ENCODE results near the gene MBD4. TPM values are rescaled to one million over a fixed set of nuclear protein-coding genes. Genes with fewer than 3 reads are reported as not detected.

The MBD4 gene
- total and polyA plus RNA-seq, 11 donors = 10.8 to 42.3 (median 20.6) TPM

DNA sequence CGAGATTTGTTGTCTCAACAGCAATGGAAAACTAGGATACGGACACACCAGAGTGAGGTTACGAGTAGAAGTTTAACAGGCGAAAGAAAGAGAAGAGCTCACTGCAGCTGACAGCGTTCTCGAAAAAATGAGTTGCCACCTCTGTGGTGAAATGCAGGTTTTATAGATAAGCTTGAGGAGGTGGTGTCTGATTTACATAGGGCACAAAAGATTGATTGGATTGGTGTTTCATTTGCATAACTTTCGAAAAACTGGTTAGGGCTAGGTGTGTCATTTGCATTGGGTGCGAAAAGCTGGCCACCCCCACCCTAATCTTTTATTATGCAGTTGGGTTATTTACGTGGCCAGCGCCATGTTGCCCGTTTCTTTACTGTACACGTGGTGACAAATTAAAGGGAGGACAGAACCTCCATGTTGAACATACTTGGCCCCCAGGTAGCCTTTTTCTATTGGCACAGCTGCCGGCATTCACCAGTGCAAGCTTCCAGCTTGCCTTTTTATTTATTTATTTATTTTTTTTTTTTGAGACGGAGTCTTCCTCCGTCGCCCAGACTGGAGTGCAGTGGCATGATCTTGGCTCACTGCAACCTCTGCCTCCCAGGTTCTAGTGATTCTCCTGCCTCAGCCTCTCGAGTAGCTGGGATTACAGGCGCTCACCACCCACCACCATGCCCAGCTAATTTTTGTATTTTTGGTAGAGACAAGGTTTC, 8.6 kb upstream of the MBD4 start:
- Histone ChIP-seq H3K27me3 (no peaks in the 10 kb centered on the region), H3K36me3 (peaks cover 0 to 25% (median 15%) of the 10 kb centered on the region in 9 donors), H3K4me3 (no peak overlapping the region), H3K9me3 (no peaks in the 10 kb centered on the region), H3K4me1 (peaks cover 0 to 35% (median 8%) of the 10 kb centered on the region in 12 donors), H3K27ac (no peak overlapping the region)
- DNase-seq (no peak), ATAC-seq (no peak)
- WGBS, 4 donors = 93 to 94% (median 94%) methylated on average over 18 of the region's 18 CpGs
- TF ChIP-seq, protein P1, sequence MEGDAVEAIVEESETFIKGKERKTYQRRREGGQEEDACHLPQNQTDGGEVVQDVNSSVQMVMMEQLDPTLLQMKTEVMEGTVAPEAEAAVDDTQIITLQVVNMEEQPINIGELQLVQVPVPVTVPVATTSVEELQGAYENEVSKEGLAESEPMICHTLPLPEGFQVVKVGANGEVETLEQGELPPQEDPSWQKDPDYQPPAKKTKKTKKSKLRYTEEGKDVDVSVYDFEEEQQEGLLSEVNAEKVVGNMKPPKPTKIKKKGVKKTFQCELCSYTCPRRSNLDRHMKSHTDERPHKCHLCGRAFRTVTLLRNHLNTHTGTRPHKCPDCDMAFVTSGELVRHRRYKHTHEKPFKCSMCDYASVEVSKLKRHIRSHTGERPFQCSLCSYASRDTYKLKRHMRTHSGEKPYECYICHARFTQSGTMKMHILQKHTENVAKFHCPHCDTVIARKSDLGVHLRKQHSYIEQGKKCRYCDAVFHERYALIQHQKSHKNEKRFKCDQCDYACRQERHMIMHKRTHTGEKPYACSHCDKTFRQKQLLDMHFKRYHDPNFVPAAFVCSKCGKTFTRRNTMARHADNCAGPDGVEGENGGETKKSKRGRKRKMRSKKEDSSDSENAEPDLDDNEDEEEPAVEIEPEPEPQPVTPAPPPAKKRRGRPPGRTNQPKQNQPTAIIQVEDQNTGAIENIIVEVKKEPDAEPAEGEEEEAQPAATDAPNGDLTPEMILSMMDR (IDR thresholded peaks at IDR 0.05) = no peak
- TF ChIP-seq POLR2A (IDR thresholded peaks at IDR 0.05) = no peak
- intact Hi-C loops (cut with DNase I) = no loop called here

DNA sequence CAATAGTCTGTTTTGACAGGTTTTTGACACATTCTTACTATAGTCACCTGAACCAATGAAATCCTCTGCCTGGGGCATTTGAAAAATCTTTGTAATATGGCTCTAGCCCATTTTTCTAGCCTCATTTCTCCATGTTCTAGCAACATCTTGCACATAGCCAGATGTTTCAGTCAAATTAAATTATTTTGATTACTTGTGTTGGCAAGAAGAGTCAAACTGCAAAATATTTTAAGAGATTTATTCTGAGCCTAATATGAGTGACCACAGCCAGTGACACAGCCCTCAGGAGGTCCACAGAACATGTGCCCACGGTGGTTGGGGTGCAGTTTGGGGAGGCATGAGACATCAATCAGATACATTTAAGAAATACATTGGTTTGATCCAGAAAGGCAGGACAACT, 7.2 kb upstream of the MBD4 start:
- ATAC-seq (no peak), DNase-seq (no peak)
- H3K27me3 ChIP-seq = no peaks in the 10 kb centered on the region
- H3K4me1 ChIP-seq = peaks cover 0 to 49% (median 22%) of the 10 kb centered on the region in 12 donors
- H3K36me3 ChIP-seq = peaks cover 0 to 11% (median 2%) of the 10 kb centered on the region in 9 donors
- 65 to 77% (median 74%) methylated on average over 1 of the region's 1 CpG for WGBS, 4 donors
- H3K4me3 ChIP-seq = peak overlapping the region in 1 of 12 donors; percentile 2
- TF ChIP-seq POLR2A (IDR thresholded peaks at IDR 0.05) = no peak
- TF ChIP-seq, protein P1 (IDR thresholded peaks at IDR 0.05) = no peak
- intact Hi-C loops (cut with DNase I) = no loop called here
- H3K9me3 ChIP-seq = no peaks in the 10 kb centered on the region
- no peak overlapping the region for H3K27ac ChIP-seq

DNA sequence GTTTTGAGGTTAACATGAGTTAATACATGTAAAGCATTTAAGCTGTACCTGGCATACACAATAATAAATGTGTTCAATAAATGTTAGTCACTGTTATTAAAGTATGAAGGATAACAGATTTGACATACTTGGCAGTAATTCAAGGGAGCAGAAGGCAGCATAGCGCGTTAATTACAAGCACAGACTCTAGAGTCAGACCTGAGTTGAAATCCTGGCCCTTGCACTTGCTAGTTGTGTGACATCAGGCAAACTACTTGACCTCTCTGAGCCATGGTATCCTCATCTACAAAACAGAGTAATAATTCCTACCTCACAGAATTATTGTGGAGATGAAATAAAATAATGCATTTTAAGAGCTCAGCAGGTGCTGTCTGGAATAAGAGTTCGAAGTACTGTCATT, 5.7 kb upstream of the MBD4 start:
- no peak for ATAC-seq
- no peak for DNase-seq
- WGBS, 4 donors = 74 to 90% (median 78%) methylated on average over 3 of the region's 3 CpGs
- TF ChIP-seq POLR2A (IDR thresholded peaks at IDR 0.05) = no peak
- TF ChIP-seq, protein P1 (IDR thresholded peaks at IDR 0.05) = no peak
- H3K4me1 ChIP-seq = peaks cover 5 to 63% (median 36%) of the 10 kb centered on the region in 12 donors
- H3K27me3 ChIP-seq = no peaks in the 10 kb centered on the region
- H3K4me3 ChIP-seq = no peak overlapping the region
- H3K27ac ChIP-seq = no peak overlapping the region
- H3K9me3 ChIP-seq = no peaks in the 10 kb centered on the region
- H3K36me3 ChIP-seq = no peaks in the 10 kb centered on the region
- intact Hi-C loops (cut with DNase I) = no loop called here

DNA sequence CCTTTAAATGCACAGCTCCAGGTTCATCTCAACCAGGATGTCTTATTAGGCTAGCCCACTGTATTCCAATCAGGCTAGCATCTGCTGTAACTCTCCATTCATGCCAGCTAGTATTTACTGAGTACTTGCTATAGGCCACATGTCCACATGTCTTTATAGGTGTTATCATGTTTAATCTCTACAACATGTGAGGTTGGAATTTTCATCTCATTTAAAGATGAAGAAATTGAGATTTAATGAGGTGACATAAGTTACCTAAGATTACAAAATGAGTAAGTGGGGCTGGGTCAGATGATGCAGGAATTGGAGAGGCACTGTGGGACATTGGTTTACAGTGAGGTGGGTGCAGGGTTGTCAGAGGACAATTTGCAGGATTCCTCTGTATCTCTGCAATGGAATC, 3.2 kb upstream of the MBD4 start:
- TF ChIP-seq POLR2A (IDR thresholded peaks at IDR 0.05) = no peak
- TF ChIP-seq, protein P1 (IDR thresholded peaks at IDR 0.05) = no peak
- ATAC-seq = no peak
- peak overlapping the region in 11 of 12 donors; percentile 33 to 98 (median 90) for H3K27ac ChIP-seq
- intact Hi-C loops (cut with DNase I) = loop anchor here in 1 of 10 donors (5.0 kb wide), 1 partner anchor 39 kb away; no protein-coding TSS in a partner anchor
- no peaks in the 10 kb centered on the region for H3K27me3 ChIP-seq
- DNase-seq = no peak
- peaks cover 5 to 61% (median 40%) of the 10 kb centered on the region in 12 donors for H3K4me1 ChIP-seq
- H3K36me3 ChIP-seq = peaks cover 0 to 4% (median under 1%) of the 10 kb centered on the region in 9 donors
- H3K9me3 ChIP-seq = no peaks in the 10 kb centered on the region
- H3K4me3 ChIP-seq = no peak overlapping the region
